ENCODE measurements around the gene TMEM130. TPM values are rescaled to one million over a fixed set of nuclear protein-coding genes. Genes with fewer than 3 reads are reported as not detected.

Gene TMEM130
- polyA plus RNA-seq, 1 donor from 2014 or later, result 12.3 TPM

DNA sequence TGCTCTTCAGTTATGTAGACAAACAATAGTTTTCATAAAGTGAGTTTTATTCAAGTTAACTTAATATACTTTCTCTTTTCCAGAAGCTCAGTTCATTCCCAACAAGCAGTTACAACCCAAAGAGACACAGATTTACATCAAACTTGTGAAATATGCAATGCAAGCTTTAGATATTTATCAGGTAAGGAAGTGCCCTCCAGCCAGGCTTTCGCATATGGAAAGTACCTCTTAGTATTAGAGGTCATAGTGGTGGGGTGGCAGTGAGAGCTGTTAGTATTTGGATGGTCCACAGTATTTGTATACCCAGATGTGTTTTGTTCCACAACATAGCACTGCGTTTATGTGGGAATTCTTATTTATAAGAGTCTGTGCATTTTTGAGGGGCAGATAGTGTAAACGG, 40.6 kb upstream of the TMEM130 start:
- Histone ChIP-seq H3K27me3 (ENCODE audit: insufficient read depth, low read depth, low read length) (no peaks in the 10 kb centered on the region), H3F3A (ENCODE audit: insufficient read depth, low read length, poor library complexity, severe bottlenecking) (no peaks in the 10 kb centered on the region), H3K79me2 (replicated peaks; ENCODE audit: insufficient read depth, low read length) (no peaks in the 10 kb centered on the region), H3K36me3 (ENCODE audit: insufficient read depth, low read length) (peaks cover 11% of the 10 kb centered on the region), H3K9me2 (ENCODE audit: insufficient read depth, low read length) (no peaks in the 10 kb centered on the region), H3K9ac (ENCODE audit: low read length) (no peak overlapping the region), H3K4me2 (ENCODE audit: low read length) (no peak overlapping the region), H2AFZ (ENCODE audit: low read depth, low read length) (no peak overlapping the region), H3K9me3 (ENCODE audit: low read length) (no peaks in the 10 kb centered on the region), H4K20me1 (ENCODE audit: insufficient read depth) (no peaks in the 10 kb centered on the region), H3K27ac (ENCODE audit: low read length) (no peak overlapping the region), H3K4me3 (ENCODE audit: low read length) (no peak overlapping the region)
- TF ChIP-seq MXI1 (conservative IDR thresholded peaks at IDR 0.05; ENCODE audit: poor library complexity, severe bottlenecking) (no peak), EP300 (conservative IDR thresholded peaks at IDR 0.05; ENCODE audit: poor library complexity, severe bottlenecking) (no peak), POLR2AphosphoS5 (IDR thresholded peaks at IDR 0.05) (no peak), EZH2 (IDR thresholded peaks at IDR 0.05; ENCODE audit: borderline replicate concordance, insufficient read depth, low read length, poor library complexity, severe bottlenecking) (no peak), SMC3 (conservative IDR thresholded peaks at IDR 0.05; ENCODE audit: poor library complexity) (no peak), RAD21 (conservative IDR thresholded peaks at IDR 0.05) (no peak), TAF1 (IDR thresholded peaks at IDR 0.05; ENCODE audit: low read depth) (no peak)
- TF ChIP-seq, protein P1, sequence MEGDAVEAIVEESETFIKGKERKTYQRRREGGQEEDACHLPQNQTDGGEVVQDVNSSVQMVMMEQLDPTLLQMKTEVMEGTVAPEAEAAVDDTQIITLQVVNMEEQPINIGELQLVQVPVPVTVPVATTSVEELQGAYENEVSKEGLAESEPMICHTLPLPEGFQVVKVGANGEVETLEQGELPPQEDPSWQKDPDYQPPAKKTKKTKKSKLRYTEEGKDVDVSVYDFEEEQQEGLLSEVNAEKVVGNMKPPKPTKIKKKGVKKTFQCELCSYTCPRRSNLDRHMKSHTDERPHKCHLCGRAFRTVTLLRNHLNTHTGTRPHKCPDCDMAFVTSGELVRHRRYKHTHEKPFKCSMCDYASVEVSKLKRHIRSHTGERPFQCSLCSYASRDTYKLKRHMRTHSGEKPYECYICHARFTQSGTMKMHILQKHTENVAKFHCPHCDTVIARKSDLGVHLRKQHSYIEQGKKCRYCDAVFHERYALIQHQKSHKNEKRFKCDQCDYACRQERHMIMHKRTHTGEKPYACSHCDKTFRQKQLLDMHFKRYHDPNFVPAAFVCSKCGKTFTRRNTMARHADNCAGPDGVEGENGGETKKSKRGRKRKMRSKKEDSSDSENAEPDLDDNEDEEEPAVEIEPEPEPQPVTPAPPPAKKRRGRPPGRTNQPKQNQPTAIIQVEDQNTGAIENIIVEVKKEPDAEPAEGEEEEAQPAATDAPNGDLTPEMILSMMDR (IDR thresholded peaks at IDR 0.05; ENCODE audit: poor library complexity, severe bottlenecking), result no peak
- TF ChIP-seq, protein P2, sequence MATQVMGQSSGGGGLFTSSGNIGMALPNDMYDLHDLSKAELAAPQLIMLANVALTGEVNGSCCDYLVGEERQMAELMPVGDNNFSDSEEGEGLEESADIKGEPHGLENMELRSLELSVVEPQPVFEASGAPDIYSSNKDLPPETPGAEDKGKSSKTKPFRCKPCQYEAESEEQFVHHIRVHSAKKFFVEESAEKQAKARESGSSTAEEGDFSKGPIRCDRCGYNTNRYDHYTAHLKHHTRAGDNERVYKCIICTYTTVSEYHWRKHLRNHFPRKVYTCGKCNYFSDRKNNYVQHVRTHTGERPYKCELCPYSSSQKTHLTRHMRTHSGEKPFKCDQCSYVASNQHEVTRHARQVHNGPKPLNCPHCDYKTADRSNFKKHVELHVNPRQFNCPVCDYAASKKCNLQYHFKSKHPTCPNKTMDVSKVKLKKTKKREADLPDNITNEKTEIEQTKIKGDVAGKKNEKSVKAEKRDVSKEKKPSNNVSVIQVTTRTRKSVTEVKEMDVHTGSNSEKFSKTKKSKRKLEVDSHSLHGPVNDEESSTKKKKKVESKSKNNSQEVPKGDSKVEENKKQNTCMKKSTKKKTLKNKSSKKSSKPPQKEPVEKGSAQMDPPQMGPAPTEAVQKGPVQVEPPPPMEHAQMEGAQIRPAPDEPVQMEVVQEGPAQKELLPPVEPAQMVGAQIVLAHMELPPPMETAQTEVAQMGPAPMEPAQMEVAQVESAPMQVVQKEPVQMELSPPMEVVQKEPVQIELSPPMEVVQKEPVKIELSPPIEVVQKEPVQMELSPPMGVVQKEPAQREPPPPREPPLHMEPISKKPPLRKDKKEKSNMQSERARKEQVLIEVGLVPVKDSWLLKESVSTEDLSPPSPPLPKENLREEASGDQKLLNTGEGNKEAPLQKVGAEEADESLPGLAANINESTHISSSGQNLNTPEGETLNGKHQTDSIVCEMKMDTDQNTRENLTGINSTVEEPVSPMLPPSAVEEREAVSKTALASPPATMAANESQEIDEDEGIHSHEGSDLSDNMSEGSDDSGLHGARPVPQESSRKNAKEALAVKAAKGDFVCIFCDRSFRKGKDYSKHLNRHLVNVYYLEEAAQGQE (IDR thresholded peaks at IDR 0.05; ENCODE audit: borderline replicate concordance), result no peak

DNA sequence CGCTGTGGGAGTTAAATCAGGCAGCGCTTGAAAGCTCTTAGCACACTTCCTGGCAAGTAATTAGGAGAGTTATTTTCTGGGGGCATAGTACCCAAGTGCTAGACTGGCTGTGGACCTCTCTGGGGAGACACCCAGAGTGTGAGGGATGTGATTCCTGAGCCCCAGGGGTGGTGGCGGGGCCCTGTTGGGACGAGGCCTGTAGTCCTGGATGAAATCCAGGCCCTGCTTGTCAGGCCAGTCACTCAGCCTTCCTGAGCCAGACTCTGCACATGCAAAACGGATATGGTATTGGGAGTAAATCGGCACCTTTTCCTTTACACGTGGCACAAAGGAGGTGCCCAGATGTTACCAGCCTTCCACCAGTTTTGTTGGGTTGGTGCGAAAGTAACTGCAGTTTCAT, 39.7 kb upstream of the TMEM130 start:
- Histone ChIP-seq H3K4me2 (ENCODE audit: low read length) (no peak overlapping the region), H3K9me2 (ENCODE audit: insufficient read depth, low read length) (no peaks in the 10 kb centered on the region), H3K79me2 (replicated peaks; ENCODE audit: insufficient read depth, low read length) (no peaks in the 10 kb centered on the region), H3K9me3 (ENCODE audit: low read length) (no peaks in the 10 kb centered on the region), H2AFZ (ENCODE audit: low read depth, low read length) (no peak overlapping the region), H3K27me3 (ENCODE audit: insufficient read depth, low read depth, low read length) (no peaks in the 10 kb centered on the region), H3K4me3 (ENCODE audit: low read length) (no peak overlapping the region), H4K20me1 (ENCODE audit: insufficient read depth) (no peaks in the 10 kb centered on the region), H3K27ac (ENCODE audit: low read length) (no peak overlapping the region), H3K36me3 (ENCODE audit: insufficient read depth, low read length) (peaks cover 11% of the 10 kb centered on the region), H3F3A (ENCODE audit: insufficient read depth, low read length, poor library complexity, severe bottlenecking) (no peaks in the 10 kb centered on the region), H3K9ac (ENCODE audit: low read length) (no peak overlapping the region)
- TF ChIP-seq POLR2AphosphoS5 (IDR thresholded peaks at IDR 0.05), result no peak
- TF ChIP-seq EZH2 (IDR thresholded peaks at IDR 0.05; ENCODE audit: borderline replicate concordance, insufficient read depth, low read length, poor library complexity, severe bottlenecking), result no peak
- no peak for TF ChIP-seq EP300 (conservative IDR thresholded peaks at IDR 0.05; ENCODE audit: poor library complexity, severe bottlenecking)
- no peak for TF ChIP-seq TAF1 (IDR thresholded peaks at IDR 0.05; ENCODE audit: low read depth)
- no peak for TF ChIP-seq RAD21 (conservative IDR thresholded peaks at IDR 0.05)
- TF ChIP-seq, protein P2 (IDR thresholded peaks at IDR 0.05; ENCODE audit: borderline replicate concordance), result no peak

Measured in neural cell (in vitro differentiated cells).